H9 (cell line): ENCODE measurements around the gene CEMIP. TPM values are rescaled to one million over a fixed set of nuclear protein-coding genes. Genes with fewer than 3 reads are reported as not detected.

Experiments
- DNase-seq: peaks from one replicate; pipeline ENCODE4 v3.0.0-alpha.2; 2017
- H2AFZ ChIP-seq: one replicate; pipeline ENCODE4 v1.6.1; 2013; ENCODE audit warnings: mild to moderate bottlenecking, low read length, control low read depth, moderate library complexity
- H2AK5ac ChIP-seq: 2 replicates; pipeline ENCODE4 v1.6.1; 2013; ENCODE audit warnings: low read length, control low read depth, mixed read lengths; ENCODE audit not compliant: insufficient read length
- H2BK120ac ChIP-seq: one replicate; pipeline ENCODE4 v1.6.1; 2013; ENCODE audit warnings: low read depth, mild to moderate bottlenecking, low read length, control low read depth, inconsistent platforms; ENCODE audit not compliant: poor library complexity, severe bottlenecking
- H2BK12ac ChIP-seq: 2 replicates; pipeline ENCODE4 v1.6.1; 2013; ENCODE audit warnings: low read length, control low read depth, mixed read lengths, low read depth; ENCODE audit not compliant: insufficient read length
- H2BK15ac ChIP-seq: 2 replicates; pipeline ENCODE4 v1.6.1; 2013; ENCODE audit warnings: low read depth, low read length, control low read depth
- H2BK20ac ChIP-seq: one replicate; pipeline ENCODE4 v1.6.1; 2013; ENCODE audit warnings: low read depth, mild to moderate bottlenecking, low read length, control low read depth, inconsistent platforms; ENCODE audit not compliant: poor library complexity, severe bottlenecking
- H2BK5ac ChIP-seq: 2 replicates; pipeline ENCODE4 v1.6.1; 2013; ENCODE audit warnings: low read length, control low read depth, mixed read lengths; ENCODE audit not compliant: insufficient read length
- H3K14ac ChIP-seq: 2 replicates; pipeline ENCODE4 v1.6.1; 2013; ENCODE audit warnings: low read length, control low read depth; ENCODE audit not compliant: insufficient read depth
- H3K18ac ChIP-seq: 2 replicates; pipeline ENCODE4 v1.6.1; 2013; ENCODE audit warnings: low read depth, mild to moderate bottlenecking, mixed read lengths, low read length, control low read depth; ENCODE audit not compliant: insufficient read length
- H3K23ac ChIP-seq: 2 replicates; pipeline ENCODE4 v1.6.1; 2013; ENCODE audit warnings: low read length, control low read depth, mixed read lengths, low read depth; ENCODE audit not compliant: insufficient read length
- H3K23me2 ChIP-seq: 2 replicates; pipeline ENCODE4 v1.6.1; 2013; ENCODE audit warnings: low read depth, mild to moderate bottlenecking, mixed read lengths, low read length, control low read depth; ENCODE audit not compliant: insufficient read length, poor library complexity, severe bottlenecking
- H3K27ac ChIP-seq: 2 replicates; pipeline ENCODE4 v1.5.1; 2013; ENCODE audit warnings: low read length, control low read depth, mixed read lengths, low read depth; ENCODE audit not compliant: insufficient read length
- H3K27me3 ChIP-seq: 2 replicates; pipeline ENCODE4 v1.6.1; 2013; ENCODE audit warnings: low read length, control low read depth, inconsistent platforms; ENCODE audit not compliant: insufficient read depth
- H3K4ac ChIP-seq: 2 replicates; pipeline ENCODE4 v1.6.1; 2013; ENCODE audit warnings: low read depth, mild to moderate bottlenecking, control low read depth, inconsistent platforms, low read length, moderate library complexity
- H3K4me1 ChIP-seq: 2 replicates; pipeline ENCODE4 v1.6.1; 2013; ENCODE audit warnings: low read length, control low read depth, inconsistent platforms; ENCODE audit not compliant: insufficient read depth
- H3K4me2 ChIP-seq: 2 replicates; pipeline ENCODE4 v1.6.1; 2013; ENCODE audit warnings: low read length, control low read depth, mixed read lengths; ENCODE audit not compliant: insufficient read length, insufficient read depth
- H3K56ac ChIP-seq: 2 replicates; pipeline ENCODE4 v1.6.1; 2013; ENCODE audit warnings: low read depth, mild to moderate bottlenecking, mixed read lengths, low read length, control low read depth; ENCODE audit not compliant: insufficient read length
- H3K79me1 ChIP-seq: 2 replicates; pipeline ENCODE4 v1.6.1; 2013; ENCODE audit warnings: low read depth, mild to moderate bottlenecking, moderate library complexity, low read length, control low read depth, inconsistent platforms; ENCODE audit not compliant: insufficient read depth, poor library complexity, severe bottlenecking
- H3K79me2 ChIP-seq: 2 replicates; pipeline ENCODE4 v1.6.1; 2013; ENCODE audit warnings: low read length, control low read depth, inconsistent platforms; ENCODE audit not compliant: insufficient read depth
- H3K9ac ChIP-seq: 2 replicates; pipeline ENCODE4 v1.6.1; 2013; ENCODE audit warnings: low read length, control low read depth, mixed read lengths; ENCODE audit not compliant: insufficient read length; ENCODE audit errors: extremely low read depth
- H3K9me3 ChIP-seq: one replicate; pipeline ENCODE4 v1.6.1; 2013; ENCODE audit warnings: low read depth, low read length, inconsistent platforms; ENCODE audit not compliant: control insufficient read depth
- H3T11ph ChIP-seq: one replicate; pipeline ENCODE4 v1.6.1; 2013; ENCODE audit warnings: mild to moderate bottlenecking, low read length, control low read depth, inconsistent platforms
- H4K20me1 ChIP-seq: one replicate; pipeline ENCODE4 v1.6.1; 2013; ENCODE audit not compliant: control insufficient read depth, insufficient read length, insufficient read depth
- H4K5ac ChIP-seq: 2 replicates; pipeline ENCODE4 v1.6.1; 2013; ENCODE audit warnings: low read depth, mild to moderate bottlenecking, mixed read lengths, low read length, control low read depth; ENCODE audit not compliant: insufficient read length
- H4K8ac ChIP-seq: replicated peaks from 2 replicates; pipeline ENCODE4 v1.6.1; 2013; ENCODE audit warnings: low read length, control low read depth, mixed read lengths, low read depth; ENCODE audit not compliant: insufficient read length
- H4K91ac ChIP-seq: 2 replicates; pipeline ENCODE4 v1.6.1; 2013; ENCODE audit warnings: low read depth, mild to moderate bottlenecking, moderate library complexity, mixed read lengths, low read length, control low read depth; ENCODE audit not compliant: insufficient read length
- H3K27ac Mint-ChIP-seq, 3 experiments: 2 replicates in 2 of 3; 3 replicates in 1 of 3; pipeline ENCODE4 v1.8.0; 2020 to 2021; ENCODE audit warnings: mixed read lengths in 3 of 3, mild to moderate bottlenecking in 1 of 3, moderate library complexity in 1 of 3
- H3K27me3 Mint-ChIP-seq: 2 replicates; pipeline ENCODE4 v1.8.0; 2021; ENCODE audit warnings: low read depth, mild to moderate bottlenecking, moderate library complexity, mixed read lengths
- H3K36me3 Mint-ChIP-seq, 3 experiments: 2 replicates in 2 of 3; 3 replicates in 1 of 3; pipeline ENCODE4 v1.8.0; 2020 to 2021; ENCODE audit warnings: low read depth in 3 of 3, mixed read lengths in 3 of 3; ENCODE audit not compliant: insufficient read depth in 1 of 3
- H3K4me1 Mint-ChIP-seq, 2 experiments: 2 replicates each; pipeline ENCODE4 v1.8.0; 2020; ENCODE audit warnings: mixed read lengths in 2 of 2
- H3K4me3 Mint-ChIP-seq, 2 experiments: 2 replicates in 1 of 2; 3 replicates in 1 of 2; pipeline ENCODE4 v1.8.0; 2020 to 2021; ENCODE audit warnings: mild to moderate bottlenecking in 2 of 2, mixed read lengths in 2 of 2, moderate library complexity in 1 of 2
- H3K9me3 Mint-ChIP-seq, 2 experiments: 2 replicates in 1 of 2; 3 replicates in 1 of 2; pipeline ENCODE4 v1.8.0; 2020; ENCODE audit warnings: mild to moderate bottlenecking in 2 of 2, mixed read lengths in 2 of 2, moderate library complexity in 1 of 2
- CTCF ChIP-seq: fragments of 200-600 bp; sonication (generic); conservative IDR thresholded peaks from 3 replicates; pipeline ENCODE4 v1.8.0; 2021; ENCODE audit warnings: antibody characterized with exemption, mild to moderate bottlenecking
- WGBS: extraction: QIAGEN DNeasy Blood & Tissue Kit; methylation state at CpG from one replicate; pipeline ENCODE4 v1.1.7; 2013; ENCODE audit warnings: missing lambda C conversion rate, low lambda C conversion rate, mixed read lengths; ENCODE audit not compliant: insufficient read length; ENCODE audit errors: extremely low coverage; 5-methylcytosine and 5-hydroxymethylcytosine counted together
- total RNA-seq: library from RNA; stranded (reverse); gene quantifications from 2 replicates; pipeline ENCODE4 v1.2.1, GENCODE V29; 2021

The CEMIP gene
- total RNA-seq, 1 experiment from 2014 or later: 0.09 TPM

- Histone ChIP-seq H3K27me3 (no peaks in the 10 kb centered on the region), H3K4me1 (no peaks in the 10 kb centered on the region; the same call in 1 of the 2 replicates), H2BK12ac (no peak overlapping the region), H3K18ac (no peak overlapping the region), H4K91ac (no peak overlapping the region), H3K23me2 (peaks cover 2% of the 10 kb centered on the region), H3K4ac (no peak overlapping the region), H3K14ac (no peak overlapping the region), H2AFZ (no peak overlapping the region), H4K20me1 (no peaks in the 10 kb centered on the region), H3K23ac (no peak overlapping the region), H3T11ph (no peak overlapping the region), H3K4me2 (no peak overlapping the region), H2AK5ac (no peak overlapping the region), H3K27ac (no peak overlapping the region), H2BK120ac (no peak overlapping the region), H3K79me2 (no peaks in the 10 kb centered on the region), H4K8ac (no peak overlapping the region), H2BK20ac (no peak overlapping the region), H4K5ac (no peak overlapping the region), H3K79me1 (no peaks in the 10 kb centered on the region), H2BK5ac (no peak overlapping the region), H3K56ac (no peak overlapping the region), H3K9me3 (no peaks in the 10 kb centered on the region), H3K9ac (no peak overlapping the region), H2BK15ac (no peak overlapping the region)
- Mint-ChIP-seq H3K36me3 (no peaks in the 10 kb centered on the region), H3K4me3 (no peak overlapping the region), H3K27ac (no peak overlapping the region), H3K9me3 (no peaks in the 10 kb centered on the region), H3K4me1 (peaks cover 6% of the 10 kb centered on the region in 2 experiments; a peak in 3 of 4 replicates), H3K27me3 (peaks cover 36% of the 10 kb centered on the region)
- TF ChIP-seq CTCF: no peak
- no CpG with 5 or more reads among the region's 5 CpGs for WGBS
- DNase-seq: no peak
Measured at GRCh38 chr15:80785335-80785734, 6.2 kb downstream of the CEMIP start.
